Measurements from ENCODE around the gene TRAPPC3L. TPM values are rescaled to one million over a fixed set of nuclear protein-coding genes. Genes with fewer than 3 reads are reported as not detected.
A peak's percentile ranks its signal among the peaks of the same experiment; 100 is the strongest.

The TRAPPC3L gene
- total RNA-seq, 2 experiments from 2014 or later = not detected

DNA sequence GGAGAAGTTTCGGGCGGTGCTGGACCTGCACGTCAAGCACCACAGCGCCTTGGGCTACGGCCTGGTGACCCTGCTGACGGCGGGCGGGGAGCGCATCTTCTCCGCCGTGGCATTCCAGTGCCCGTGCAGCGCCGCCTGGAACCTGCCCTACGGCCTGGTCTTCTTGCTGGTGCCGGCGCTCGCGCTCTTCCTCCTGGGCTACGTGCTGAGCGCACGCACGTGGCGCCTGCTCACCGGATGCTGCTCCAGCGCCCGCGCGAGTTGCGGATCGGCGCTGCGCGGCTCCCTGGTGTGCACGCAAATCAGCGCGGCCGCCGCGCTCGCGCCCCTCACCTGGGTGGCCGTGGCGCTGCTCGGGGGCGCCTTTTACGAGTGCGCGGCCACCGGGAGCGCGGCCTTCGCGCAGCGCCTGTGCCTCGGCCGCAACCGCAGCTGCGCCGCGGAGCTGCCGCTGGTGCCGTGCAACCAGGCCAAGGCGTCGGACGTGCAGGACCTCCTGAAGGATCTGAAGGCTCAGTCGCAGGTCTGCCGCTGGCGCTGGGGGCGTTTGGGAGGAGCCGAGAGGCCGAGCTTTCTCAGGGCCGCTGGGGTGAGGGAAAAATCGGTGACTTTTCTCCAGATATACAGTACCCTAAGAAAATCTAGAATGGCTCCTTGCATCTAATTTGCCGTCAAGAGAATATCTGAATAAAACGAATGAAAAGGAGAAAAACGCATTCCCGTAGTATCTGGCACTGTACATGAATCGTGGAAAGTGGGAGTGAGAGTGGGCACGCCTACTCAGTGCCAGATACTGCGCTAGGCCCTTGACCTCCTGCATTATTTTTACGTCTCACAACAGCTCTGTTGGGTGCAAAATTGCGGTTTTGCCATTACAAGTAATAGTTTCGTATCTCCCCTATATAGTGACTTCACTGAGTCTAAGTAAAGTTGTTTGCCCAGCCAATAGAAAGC, 83.3 kb downstream of the TRAPPC3L start:
- Mint-ChIP-seq H3K27me3 (peaks cover 19% of the 10 kb centered on the region), H3K4me1 (peaks cover 40% of the 10 kb centered on the region)

DNA sequence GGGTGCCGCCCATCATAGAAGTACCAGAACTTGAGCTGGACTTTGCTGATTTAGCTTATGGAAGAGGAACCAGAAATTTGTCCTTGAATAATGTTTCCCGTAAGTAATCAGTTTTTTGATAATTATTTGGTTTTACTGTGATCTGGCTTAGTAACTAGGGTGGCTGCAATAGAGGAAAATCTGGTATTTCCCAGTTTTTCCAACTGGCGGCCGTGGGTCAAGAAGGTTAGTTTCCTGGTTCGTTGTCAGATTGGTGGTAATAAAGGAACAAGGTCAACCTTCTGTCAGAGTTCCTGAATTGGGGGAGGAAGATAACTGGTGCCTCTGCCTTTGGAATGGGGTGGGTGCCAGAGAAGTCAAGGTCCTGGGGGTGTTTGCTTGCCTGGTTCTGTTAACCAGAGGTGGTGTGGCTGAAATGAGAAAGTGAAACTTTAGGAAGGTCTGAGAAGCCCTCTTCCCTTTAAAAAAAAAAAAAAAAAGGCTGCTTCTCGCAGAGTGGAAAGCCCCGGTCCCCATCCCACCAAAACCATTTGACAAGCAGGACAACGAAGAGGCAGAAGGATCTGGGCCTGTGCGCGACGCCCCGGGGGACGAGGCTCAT, 84.1 kb downstream of the TRAPPC3L start, which contains the start of gene CALHM6:
Gene CALHM6 (plus strand): TSS at position 45 of the 601 bp plus-strand sequence. CDS start 555 bp downstream, at position 600.
- Mint-ChIP-seq H3K27me3 (peaks cover 17% of the 10 kb centered on the region), H3K4me3 (peak within 1 kb of the TSS; percentile 77), H3K27ac (peak within 1 kb of the TSS; percentile 77), H3K36me3 (peaks cover 6% of the 10 kb centered on the region), H3K9me3 (no peaks in the 10 kb centered on the region), H3K4me1 (peaks cover 47% of the 10 kb centered on the region)
- ATAC-seq (ENCODE audit: low read depth) (no peak), DNase-seq (no peak)
- POLR2A ChIA-PET = no interaction called here

More for the DNA sequence above, 83.3 kb downstream of the TRAPPC3L start:
- ATAC-seq (ENCODE audit: low read depth) (peak; percentile 91), DNase-seq (peak; percentile 78)
- Mint-ChIP-seq H3K9me3 (no peaks in the 10 kb centered on the region), H3K27ac (peak overlapping the region; percentile 77), H3K4me3 (peak overlapping the region; percentile 77), H3K36me3 (peaks cover 6% of the 10 kb centered on the region)
- POLR2A ChIA-PET = interaction anchor here (0.6 kb wide), 1 partner anchor 146 kb away, joined by 4 read pairs; no protein-coding TSS in a partner anchor

DNA sequence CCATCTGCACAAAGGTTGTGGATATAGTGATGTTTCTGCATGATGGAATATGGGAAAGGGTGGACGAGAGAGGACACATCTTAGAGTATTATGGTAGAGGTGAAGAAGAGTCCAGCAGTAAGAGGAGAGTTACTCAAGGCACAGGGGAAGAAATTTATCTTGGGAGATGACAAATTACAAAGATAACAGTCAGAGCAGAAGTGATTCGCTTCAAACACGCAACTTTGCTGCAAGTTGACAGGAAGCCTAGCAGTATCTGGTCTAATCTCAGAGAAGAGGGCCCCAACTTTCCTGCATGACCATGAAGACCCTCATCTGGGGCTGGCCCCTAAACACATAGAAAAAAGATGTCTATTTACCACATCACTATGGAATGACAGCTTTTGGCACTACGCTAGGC, 85.6 kb downstream of the TRAPPC3L start:
- Mint-ChIP-seq H3K4me1 (peaks cover 45% of the 10 kb centered on the region), H3K27me3 (peaks cover 17% of the 10 kb centered on the region), H3K4me3 (no peak overlapping the region), H3K36me3 (peaks cover 10% of the 10 kb centered on the region), H3K27ac (no peak overlapping the region), H3K9me3 (no peaks in the 10 kb centered on the region)
- POLR2A ChIA-PET = no interaction called here
- no peak for DNase-seq
- no peak for ATAC-seq (ENCODE audit: low read depth)

DNA sequence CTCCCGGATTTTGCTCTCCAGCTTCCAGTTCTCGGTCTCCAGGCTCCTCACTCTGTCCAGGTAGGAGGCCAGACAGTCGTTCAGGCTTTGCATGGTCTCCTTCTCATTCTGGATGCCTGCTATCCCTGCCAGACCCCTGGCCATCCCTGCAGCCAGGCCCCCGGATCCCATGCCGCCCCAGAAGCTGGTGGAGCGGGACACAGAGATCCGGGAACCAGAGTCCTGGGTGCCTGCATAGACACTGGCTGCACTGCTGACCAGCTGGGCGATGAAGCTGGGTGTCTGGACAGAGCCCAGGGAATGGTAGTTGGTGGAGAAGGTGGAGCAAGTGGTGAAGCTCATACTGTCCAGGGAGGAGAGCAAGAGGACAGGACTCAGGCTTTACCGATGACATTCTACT, 87.2 kb downstream of the TRAPPC3L start:
- H3K36me3 Mint-ChIP-seq = peaks cover 9% of the 10 kb centered on the region
- POLR2A ChIA-PET = no interaction called here
- no peak overlapping the region for H3K4me3 Mint-ChIP-seq
- H3K27ac Mint-ChIP-seq = no peak overlapping the region
- no peaks in the 10 kb centered on the region for H3K9me3 Mint-ChIP-seq
- H3K4me1 Mint-ChIP-seq = peaks cover 40% of the 10 kb centered on the region
- ATAC-seq (ENCODE audit: low read depth) (no peak), DNase-seq (no peak)
- peaks cover 16% of the 10 kb centered on the region for H3K27me3 Mint-ChIP-seq

DNA sequence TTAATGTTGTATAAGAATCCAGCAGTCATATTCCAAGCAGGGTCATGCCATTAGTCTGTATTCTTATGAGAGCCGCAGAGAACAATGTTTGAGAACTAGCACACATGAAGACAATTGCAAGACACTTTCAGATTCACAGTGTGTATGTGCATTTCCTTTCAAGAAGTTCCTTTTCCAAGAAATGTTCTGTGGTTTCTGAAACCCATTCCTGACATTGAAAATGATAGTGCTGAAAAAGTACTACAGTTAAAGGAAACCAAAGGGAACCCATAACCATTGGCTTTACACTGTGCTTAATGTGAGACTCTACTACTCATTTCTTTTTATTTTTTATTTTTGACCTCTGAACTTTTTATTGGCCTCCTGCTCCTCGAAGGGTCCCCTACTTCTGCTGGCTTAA, 88.6 kb downstream of the TRAPPC3L start:
- Mint-ChIP-seq H3K36me3 (peaks cover 11% of the 10 kb centered on the region), H3K4me1 (peaks cover 37% of the 10 kb centered on the region), H3K4me3 (peak overlapping the region; percentile 60), H3K27ac (peak overlapping the region; percentile 63), H3K9me3 (no peaks in the 10 kb centered on the region), H3K27me3 (peaks cover 9% of the 10 kb centered on the region)
- DNase-seq (no peak), ATAC-seq (ENCODE audit: low read depth) (peak; percentile 35)
- POLR2A ChIA-PET = interaction anchor here (0.6 kb wide), 1 partner anchor 215 kb away, joined by 5 read pairs; no protein-coding TSS in a partner anchor

DNA sequence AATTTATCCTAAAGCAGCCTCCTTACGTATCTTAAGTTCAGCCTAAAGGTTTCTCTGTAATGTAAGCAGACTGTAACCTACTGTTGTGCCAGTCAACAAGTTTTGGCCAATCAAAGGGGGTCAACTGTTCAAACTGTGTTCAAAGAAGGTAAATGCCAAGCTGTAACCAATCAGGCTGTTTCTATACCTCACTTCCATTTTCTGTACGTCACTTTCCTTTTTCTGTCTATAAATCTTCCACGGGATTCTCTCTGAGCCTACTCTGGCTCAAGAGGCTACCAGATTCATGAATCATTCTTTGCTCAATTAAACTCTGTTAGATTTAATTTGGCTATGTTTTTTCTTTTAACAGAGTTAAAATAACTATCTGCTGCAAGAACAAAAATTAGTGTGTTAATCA, 89.4 kb downstream of the TRAPPC3L start:
- H3K27me3 Mint-ChIP-seq = peaks cover 9% of the 10 kb centered on the region
- DNase-seq (no peak), ATAC-seq (ENCODE audit: low read depth) (no peak)
- peaks cover 39% of the 10 kb centered on the region for H3K4me1 Mint-ChIP-seq
- H3K9me3 Mint-ChIP-seq = no peaks in the 10 kb centered on the region
- no peak overlapping the region for H3K27ac Mint-ChIP-seq
- H3K36me3 Mint-ChIP-seq = peaks cover 11% of the 10 kb centered on the region
- H3K4me3 Mint-ChIP-seq = no peak overlapping the region
- POLR2A ChIA-PET = no interaction called here

DNA sequence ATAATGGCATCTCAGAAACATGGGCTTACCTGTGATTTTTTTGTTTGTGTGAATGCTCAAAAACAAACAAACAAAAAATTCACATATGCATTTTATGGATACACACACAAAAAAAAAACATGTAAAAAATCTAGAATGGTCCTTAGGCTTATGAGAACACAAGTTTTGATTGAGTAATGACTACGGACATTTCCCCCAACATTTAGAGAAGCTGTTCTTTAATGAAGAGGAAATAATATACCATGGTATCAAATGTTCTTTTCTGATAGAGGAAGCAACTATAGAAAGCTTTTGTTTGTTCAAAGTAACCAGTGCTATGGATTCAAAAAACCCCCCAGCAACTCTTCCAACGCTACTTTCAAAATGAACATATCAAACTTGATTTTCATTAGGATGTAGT, 93.0 kb downstream of the TRAPPC3L start:
- H3K4me3 Mint-ChIP-seq = no peak overlapping the region
- peaks cover 37% of the 10 kb centered on the region for H3K4me1 Mint-ChIP-seq
- peaks cover 20% of the 10 kb centered on the region for H3K27me3 Mint-ChIP-seq
- no peak for DNase-seq
- H3K27ac Mint-ChIP-seq = no peak overlapping the region
- no peaks in the 10 kb centered on the region for H3K9me3 Mint-ChIP-seq
- POLR2A ChIA-PET = interaction anchor here (0.6 kb wide), 1 partner anchor 213 kb away, joined by 5 read pairs; no protein-coding TSS in a partner anchor
- no peak for ATAC-seq (ENCODE audit: low read depth)
- peaks cover 21% of the 10 kb centered on the region for H3K36me3 Mint-ChIP-seq

DNA sequence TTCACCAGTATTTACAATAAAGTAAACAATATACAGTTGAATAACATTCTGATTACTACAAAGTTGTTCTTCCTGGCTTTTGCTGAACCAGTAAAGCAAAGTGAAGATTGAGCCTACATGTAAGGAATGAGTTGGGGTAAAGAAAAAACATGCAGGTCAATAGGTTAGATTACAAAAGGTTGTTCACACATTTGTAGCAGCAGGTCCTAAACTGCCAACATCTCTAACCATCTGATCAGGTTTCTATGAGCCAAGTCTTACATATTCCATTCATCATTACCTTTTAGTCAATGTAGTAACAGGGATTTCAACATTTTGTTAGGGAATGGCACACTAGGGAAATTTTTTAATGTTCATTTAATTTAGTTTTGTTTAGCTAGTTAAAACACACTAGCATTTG, 93.6 kb downstream of the TRAPPC3L start:
- no peak for DNase-seq
- H3K27ac Mint-ChIP-seq = no peak overlapping the region
- peaks cover 22% of the 10 kb centered on the region for H3K27me3 Mint-ChIP-seq
- peaks cover 21% of the 10 kb centered on the region for H3K36me3 Mint-ChIP-seq
- ATAC-seq (ENCODE audit: low read depth) = no peak
- POLR2A ChIA-PET = interaction anchor here (0.6 kb wide), 1 partner anchor 214 kb away, joined by 5 read pairs; no protein-coding TSS in a partner anchor
- H3K4me3 Mint-ChIP-seq = no peak overlapping the region
- peaks cover 34% of the 10 kb centered on the region for H3K4me1 Mint-ChIP-seq
- no peaks in the 10 kb centered on the region for H3K9me3 Mint-ChIP-seq

DNA sequence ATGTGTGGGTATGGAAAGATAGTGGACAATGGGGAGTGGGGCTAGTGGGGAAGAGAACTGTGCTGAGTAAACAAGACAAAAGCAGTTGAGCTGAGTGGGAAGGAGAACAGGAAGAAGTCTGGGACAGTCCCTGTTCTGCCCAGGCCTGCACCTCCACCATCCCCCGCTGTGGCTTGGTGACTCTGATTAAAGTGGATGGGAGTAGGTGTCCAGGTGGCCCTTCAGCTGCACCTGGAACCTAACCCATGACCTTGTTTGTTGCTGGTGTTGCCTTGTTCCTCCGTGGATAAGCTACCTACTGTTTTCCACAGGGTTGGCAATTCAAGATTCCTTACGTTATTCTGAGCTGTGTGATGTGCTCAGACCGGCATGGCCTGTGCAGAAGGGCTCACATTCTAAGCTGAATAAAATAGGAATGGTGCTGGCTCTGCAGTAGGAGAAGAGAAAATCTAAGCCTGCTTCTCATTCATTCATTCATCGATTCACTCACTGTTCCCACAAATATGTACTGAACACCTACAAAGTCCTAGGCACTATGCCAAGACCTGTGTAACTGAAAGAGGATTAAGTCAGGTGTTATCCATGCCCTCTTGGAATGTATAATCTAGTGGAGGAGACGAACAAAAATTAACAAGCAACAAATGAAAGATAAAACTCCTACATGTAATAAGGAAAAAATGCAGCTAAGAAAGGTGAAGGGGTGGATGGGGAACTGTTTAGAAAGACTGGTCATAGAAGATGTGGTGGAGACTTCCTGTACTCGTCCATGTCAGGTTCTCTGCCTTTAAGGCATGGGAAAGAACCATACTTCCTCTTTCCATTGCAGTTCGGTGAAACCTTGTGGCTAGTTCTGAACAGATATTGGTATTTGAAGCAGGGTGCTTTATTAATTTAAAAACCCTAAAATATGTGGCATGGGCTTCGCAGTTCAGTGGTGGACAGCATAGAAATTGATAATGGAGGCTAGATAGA, 94.4 kb downstream of the TRAPPC3L start:
- Mint-ChIP-seq H3K27me3 (peaks cover 22% of the 10 kb centered on the region), H3K4me1 (peaks cover 30% of the 10 kb centered on the region), H3K9me3 (no peaks in the 10 kb centered on the region), H3K36me3 (peaks cover 21% of the 10 kb centered on the region), H3K4me3 (peak overlapping the region; percentile 62), H3K27ac (peak overlapping the region; percentile 32)
- DNase-seq = no peak
- ATAC-seq (ENCODE audit: low read depth) = peak; percentile 75
- POLR2A ChIA-PET = no interaction called here

DNA sequence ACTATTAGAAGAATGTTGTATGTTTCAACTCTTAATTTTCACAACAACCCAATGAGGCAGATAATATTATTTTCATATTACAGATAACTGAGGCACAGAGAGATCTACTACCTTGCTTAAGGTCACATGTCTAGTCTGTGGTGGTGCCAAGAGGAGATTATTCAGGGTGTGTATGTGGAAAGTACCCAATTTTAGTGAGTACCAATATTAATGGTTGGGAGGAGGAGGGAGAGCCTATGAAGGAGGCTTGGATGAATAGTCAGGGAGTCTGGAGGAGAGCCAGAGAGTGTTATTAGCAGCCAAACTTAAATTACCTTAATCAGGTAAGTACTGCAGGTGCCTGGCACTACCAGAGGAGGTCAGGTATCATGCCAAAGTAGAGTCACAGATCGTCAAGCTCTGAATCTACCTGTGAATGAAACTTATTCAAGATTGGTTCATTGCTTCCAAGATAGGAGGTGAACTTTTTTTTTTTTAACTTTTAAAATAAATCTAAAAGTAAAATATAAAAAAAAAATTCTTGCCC, 95.2 kb downstream of the TRAPPC3L start:
- Mint-ChIP-seq H3K27ac (peak overlapping the region; percentile 24), H3K4me3 (no peak overlapping the region), H3K9me3 (no peaks in the 10 kb centered on the region), H3K27me3 (peaks cover 22% of the 10 kb centered on the region), H3K36me3 (peaks cover 17% of the 10 kb centered on the region), H3K4me1 (peaks cover 31% of the 10 kb centered on the region)
- DNase-seq = no peak
- ATAC-seq (ENCODE audit: low read depth) = no peak
- POLR2A ChIA-PET = no interaction called here

DNA sequence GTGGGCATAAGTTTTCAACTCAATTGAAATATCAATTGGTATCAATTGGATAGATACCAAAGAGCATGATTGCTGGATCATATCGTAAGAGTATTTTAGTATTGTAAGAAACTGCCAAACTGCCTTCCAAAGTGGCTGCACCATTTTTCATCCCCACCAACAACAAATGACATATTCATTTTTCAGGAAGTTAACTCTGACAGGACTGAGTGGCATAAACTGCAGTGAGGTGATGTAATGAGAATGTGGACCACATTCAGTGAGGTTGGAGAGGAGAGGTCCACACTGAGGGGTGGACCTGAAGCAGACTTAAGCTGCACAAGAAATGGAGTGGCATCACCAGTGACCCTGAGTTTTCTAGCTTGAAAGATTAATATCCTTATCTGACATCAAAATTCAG, 95.9 kb downstream of the TRAPPC3L start:
- H3K9me3 Mint-ChIP-seq = no peaks in the 10 kb centered on the region
- H3K4me1 Mint-ChIP-seq = peaks cover 38% of the 10 kb centered on the region
- POLR2A ChIA-PET = no interaction called here
- no peak overlapping the region for H3K4me3 Mint-ChIP-seq
- no peak overlapping the region for H3K27ac Mint-ChIP-seq
- ATAC-seq (ENCODE audit: low read depth) = no peak
- no peak for DNase-seq
- peaks cover 23% of the 10 kb centered on the region for H3K27me3 Mint-ChIP-seq
- H3K36me3 Mint-ChIP-seq = peaks cover 17% of the 10 kb centered on the region

DNA sequence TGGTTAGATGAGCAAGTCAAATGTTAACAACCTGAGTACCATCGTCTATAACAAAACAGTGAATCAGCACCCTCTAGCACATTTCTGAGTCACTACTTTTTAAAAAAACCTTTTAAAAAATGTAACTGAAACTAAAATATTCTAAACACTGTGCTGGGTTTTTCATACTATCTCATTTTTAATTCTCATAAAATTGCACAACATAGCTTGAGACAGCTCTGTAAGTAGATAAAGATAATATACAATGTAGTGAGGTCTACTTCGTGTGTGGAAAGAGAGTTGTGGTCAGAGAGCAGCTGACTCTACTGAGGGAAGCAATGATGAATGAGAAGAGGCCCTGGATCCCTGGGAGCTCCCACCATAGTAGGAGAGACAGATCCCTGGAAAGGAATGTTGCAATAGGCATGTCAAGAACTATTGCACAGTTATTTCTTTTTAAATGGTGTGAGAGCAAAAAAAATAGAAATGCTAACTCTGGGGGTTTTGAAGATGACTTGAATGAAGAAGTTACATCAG, 97.9 kb downstream of the TRAPPC3L start:
- H3K9me3 Mint-ChIP-seq = no peaks in the 10 kb centered on the region
- peaks cover 10% of the 10 kb centered on the region for H3K36me3 Mint-ChIP-seq
- H3K4me3 Mint-ChIP-seq = no peak overlapping the region
- POLR2A ChIA-PET = no interaction called here
- peaks cover 22% of the 10 kb centered on the region for H3K27me3 Mint-ChIP-seq
- ATAC-seq (ENCODE audit: low read depth) = no peak
- no peak for DNase-seq
- H3K4me1 Mint-ChIP-seq = peaks cover 40% of the 10 kb centered on the region
- no peak overlapping the region for H3K27ac Mint-ChIP-seq
